Measurements from ENCODE around the gene MAN2B2. TPM values are rescaled to one million over a fixed set of nuclear protein-coding genes. Genes with fewer than 3 reads are reported as not detected.

Gene MAN2B2
- total RNA-seq, 1 donor from 2014 or later = 24.0 TPM

GRCh38 chr4:6610856-6611430, 36.0 kb downstream of the MAN2B2 start:
- H3K4me3 ChIP-seq (ENCODE audit: low read depth, low read length) = no peak overlapping the region
- no peaks in the 10 kb centered on the region for H3K36me3 ChIP-seq (ENCODE audit: control insufficient read depth, insufficient read depth, low read length)
- no peaks in the 10 kb centered on the region for H3K27me3 ChIP-seq (ENCODE audit: control insufficient read depth, insufficient read depth, low read length)
- DNase-seq (ENCODE audit: low read depth) = no peak
- TF ChIP-seq CTCF (IDR thresholded peaks at IDR 0.05; ENCODE audit: insufficient read depth, low read length, poor library complexity, severe bottlenecking) = no peak

- no peak for DNase-seq (ENCODE audit: low read depth)
- Histone ChIP-seq H3K4me3 (ENCODE audit: low read depth, low read length) (no peak overlapping the region), H3K27me3 (ENCODE audit: control insufficient read depth, insufficient read depth, low read length) (no peaks in the 10 kb centered on the region), H3K36me3 (ENCODE audit: control insufficient read depth, insufficient read depth, low read length) (no peaks in the 10 kb centered on the region)
- TF ChIP-seq CTCF (IDR thresholded peaks at IDR 0.05; ENCODE audit: insufficient read depth, low read length, poor library complexity, severe bottlenecking) = no peak
Observed at GRCh38 chr4:6612961-6613675, 38.1 kb downstream of the MAN2B2 start.

DNA sequence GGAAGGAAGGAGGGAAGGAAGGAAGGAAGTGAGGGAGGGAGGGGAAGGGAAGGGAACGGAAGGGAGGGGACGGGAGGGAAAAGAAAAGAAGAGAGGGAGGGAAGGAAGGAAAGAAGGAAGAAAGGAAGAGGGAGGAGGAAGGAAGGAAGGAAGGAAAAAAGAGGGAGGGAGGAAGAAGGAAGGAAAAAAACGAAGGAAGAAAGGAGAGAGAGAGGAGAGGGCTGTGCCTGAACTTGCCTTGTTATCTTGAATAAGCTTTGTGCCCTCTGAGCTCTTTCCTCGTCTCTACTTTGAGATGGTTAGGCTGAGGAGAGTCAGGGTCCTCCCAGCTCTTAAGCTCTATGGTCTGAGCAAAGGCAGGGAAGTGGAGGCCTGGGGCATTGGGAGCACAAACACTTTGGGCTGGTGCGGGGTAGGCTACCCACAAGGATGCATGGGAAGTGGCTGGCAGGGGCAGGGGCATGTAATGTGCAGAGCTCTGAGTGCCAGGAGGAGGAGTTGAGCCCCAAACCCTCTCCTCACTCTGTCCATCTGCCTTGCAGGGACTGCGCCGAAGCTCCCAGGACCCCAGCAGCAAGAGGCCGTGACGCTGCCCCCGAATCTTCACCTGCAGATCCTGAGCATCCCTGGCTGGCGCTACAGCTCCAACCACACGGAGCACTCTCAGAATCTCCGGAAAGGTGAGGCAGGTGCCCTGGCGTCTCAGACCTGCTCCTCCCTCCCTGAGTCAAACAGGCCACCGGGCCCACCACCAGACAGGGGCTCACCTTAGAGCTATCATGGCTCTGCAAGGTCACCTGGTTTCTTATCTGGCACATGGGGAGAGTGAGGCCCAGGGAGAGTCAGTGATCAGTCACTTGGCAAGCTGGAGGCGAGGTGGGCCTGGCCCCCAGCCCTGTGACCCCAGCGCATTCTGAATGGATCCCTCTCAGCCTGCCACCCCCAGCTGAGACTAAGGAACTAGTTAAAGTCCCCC, 39.0 kb downstream of the MAN2B2 start:
- no peak for DNase-seq (ENCODE audit: low read depth)
- Histone ChIP-seq H3K36me3 (ENCODE audit: control insufficient read depth, insufficient read depth, low read length) (no peaks in the 10 kb centered on the region), H3K27me3 (ENCODE audit: control insufficient read depth, insufficient read depth, low read length) (no peaks in the 10 kb centered on the region), H3K4me3 (ENCODE audit: low read depth, low read length) (no peak overlapping the region)
- no peak for TF ChIP-seq CTCF (IDR thresholded peaks at IDR 0.05; ENCODE audit: insufficient read depth, low read length, poor library complexity, severe bottlenecking)

DNA sequence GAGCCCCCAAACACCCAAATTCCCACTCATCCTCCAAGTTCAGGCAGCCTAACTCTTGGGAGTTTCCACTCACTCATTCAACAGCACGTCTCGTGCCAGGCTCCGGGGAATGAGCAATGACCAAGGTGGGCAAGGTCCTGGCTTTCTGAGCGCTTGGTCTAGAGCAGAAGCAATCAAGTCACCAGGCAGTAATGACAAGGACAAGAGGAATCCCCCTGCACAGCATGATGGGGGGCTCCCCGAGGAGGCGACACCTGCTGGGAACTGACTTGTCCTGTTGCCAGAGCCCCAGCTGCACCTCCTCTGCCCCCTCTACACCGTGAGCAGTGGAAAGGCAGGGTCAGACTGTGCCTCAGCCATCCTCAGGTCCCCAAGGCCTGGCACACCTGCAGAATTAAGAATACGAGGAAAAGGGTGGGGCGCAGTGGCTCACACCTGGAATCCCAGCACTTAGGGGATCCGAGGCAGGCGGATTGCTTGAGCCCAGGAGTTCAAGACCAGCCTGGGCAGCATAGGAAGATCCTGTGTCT, 39.8 kb downstream of the MAN2B2 start:
- no peak for DNase-seq (ENCODE audit: low read depth)
- no peak overlapping the region for H3K4me3 ChIP-seq (ENCODE audit: low read depth, low read length)
- H3K27me3 ChIP-seq (ENCODE audit: control insufficient read depth, insufficient read depth, low read length) = no peaks in the 10 kb centered on the region
- H3K36me3 ChIP-seq (ENCODE audit: control insufficient read depth, insufficient read depth, low read length) = no peaks in the 10 kb centered on the region
- TF ChIP-seq CTCF (IDR thresholded peaks at IDR 0.05; ENCODE audit: insufficient read depth, low read length, poor library complexity, severe bottlenecking) = no peak

- Histone ChIP-seq H3K36me3 (ENCODE audit: control insufficient read depth, insufficient read depth, low read length) (no peaks in the 10 kb centered on the region), H3K27me3 (ENCODE audit: control insufficient read depth, insufficient read depth, low read length) (no peaks in the 10 kb centered on the region), H3K4me3 (ENCODE audit: low read depth, low read length) (no peak overlapping the region)
- DNase-seq (ENCODE audit: low read depth) = no peak
- TF ChIP-seq CTCF (IDR thresholded peaks at IDR 0.05; ENCODE audit: insufficient read depth, low read length, poor library complexity, severe bottlenecking) = no peak
Observed at GRCh38 chr4:6616087-6616995, 41.4 kb downstream of the MAN2B2 start.

All from kidney epithelial cell (primary cell).